Tongue (tissue), 2 donors: Measurements from ENCODE around the gene AP2A2. TPM values are rescaled to one million over a fixed set of nuclear protein-coding genes. Genes with fewer than 3 reads are reported as not detected.
"Not testable (repeated sequence)": the region's sequence is repeated elsewhere in the genome, so short reads cannot be mapped to it uniquely, and the experiment has no call there.

Source experiments
- DNase-seq: peaks from one replicate; pipeline ENCODE4 v3.0.0-alpha.2; 2015
- total RNA-seq: library from RNA; depleted of rRNA; stranded (reverse); fragments of >200 nt; gene quantifications from one replicate; pipeline ENCODE4 v1.2.3, GENCODE V29; 2014

AP2A2 gene
- total RNA-seq, 1 donor from 2014 or later: 28.6 TPM

DNA sequence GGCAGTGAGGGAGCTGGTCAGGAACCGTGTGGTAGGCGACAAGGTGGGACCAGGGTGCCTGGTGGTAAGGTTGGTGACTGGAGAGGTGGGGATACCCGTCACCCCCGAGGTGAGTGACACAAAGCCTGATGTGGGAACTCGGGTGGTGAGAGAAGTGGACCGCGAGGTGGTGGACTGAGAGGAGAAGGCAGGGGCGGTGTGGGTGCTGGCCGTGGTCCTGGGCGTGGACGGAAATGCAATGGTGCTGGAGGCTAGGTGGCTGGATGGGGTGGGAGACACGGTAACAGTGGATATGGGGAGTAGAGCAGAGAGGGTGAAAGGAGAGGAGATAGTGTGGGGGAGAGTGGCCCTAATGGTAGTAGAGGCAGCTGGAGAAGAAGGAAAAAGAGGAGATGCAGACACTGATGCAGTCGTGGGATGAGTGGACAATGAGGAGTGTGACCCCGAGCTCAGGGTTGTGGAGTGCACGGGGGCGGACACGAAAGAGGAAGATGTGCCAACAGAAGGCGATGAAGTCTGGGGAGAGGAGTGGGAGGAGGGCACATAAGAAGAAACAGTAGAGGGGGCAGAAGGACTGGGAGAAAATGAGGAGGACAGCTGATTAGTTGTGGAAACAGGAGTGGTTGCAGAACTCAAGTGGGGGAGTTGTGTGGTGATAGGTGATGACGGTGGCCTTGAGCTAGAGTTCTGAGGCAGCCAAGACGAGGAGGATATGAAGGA, 90.3 kb downstream of the AP2A2 start:
- DNase-seq: no peak

DNA sequence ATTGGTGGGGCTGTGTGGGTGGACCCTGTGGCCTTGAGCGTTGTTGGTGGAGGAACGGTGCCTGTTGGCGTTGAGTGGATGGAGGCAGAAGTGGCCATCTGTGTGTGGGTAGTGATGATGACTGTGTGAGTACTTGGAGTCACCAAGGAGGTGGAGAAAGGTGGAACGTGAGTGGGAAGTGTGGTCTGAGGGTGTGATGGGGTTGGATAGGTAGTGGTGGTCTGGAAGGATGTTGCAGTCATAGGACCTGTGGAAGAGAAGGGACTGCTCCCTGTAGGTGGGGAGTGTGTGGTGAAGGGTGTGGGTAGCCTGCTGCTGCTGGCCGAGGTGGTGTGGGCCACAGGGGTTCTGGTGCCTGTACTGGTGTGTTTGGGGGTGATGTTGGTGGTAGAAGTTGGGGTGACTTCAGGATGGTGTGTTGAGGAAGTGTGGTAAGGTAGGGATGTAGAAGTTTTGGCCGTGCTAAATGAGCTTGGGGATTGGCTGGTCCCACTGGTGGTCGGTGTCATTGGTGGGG, 91.0 kb downstream of the AP2A2 start:
- not testable (repeated sequence) for DNase-seq

DNA sequence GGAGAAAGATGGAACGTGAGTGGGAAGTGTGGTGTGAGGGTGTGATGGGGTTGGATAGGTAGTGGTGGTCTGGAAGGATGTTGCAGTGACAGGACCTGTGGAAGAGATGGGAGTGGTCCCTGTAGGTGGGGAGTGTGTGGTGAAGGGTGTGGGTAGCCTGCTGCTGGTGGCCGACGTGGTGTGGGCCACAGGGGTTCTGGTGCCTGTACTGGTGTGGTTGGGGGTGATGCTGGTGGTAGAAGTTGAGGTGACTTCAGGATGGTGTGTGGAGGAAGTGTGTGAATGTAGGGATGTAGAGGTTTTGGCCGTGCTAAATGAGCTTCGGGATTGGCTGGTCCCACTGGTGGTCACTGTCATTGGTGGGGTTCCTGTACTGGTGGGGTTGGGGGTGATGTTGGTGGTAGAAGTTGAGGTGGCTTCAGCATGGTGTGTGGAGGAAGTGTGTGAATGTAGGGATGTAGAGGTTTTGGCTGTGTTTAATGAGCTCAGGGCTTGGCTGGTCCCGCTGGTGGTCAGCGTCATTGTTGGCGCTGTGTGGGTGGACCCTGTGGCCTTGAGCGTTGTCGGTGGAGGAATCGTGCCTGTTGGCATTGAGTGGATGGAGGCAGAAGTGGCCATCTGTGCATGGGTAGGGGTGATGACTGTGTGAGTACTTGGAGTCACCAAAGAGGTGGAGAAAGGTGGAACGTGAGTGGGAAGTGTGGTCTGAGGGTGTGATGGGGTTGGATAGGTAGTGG, 91.8 kb downstream of the AP2A2 start:
- DNase-seq: no peak

DNA sequence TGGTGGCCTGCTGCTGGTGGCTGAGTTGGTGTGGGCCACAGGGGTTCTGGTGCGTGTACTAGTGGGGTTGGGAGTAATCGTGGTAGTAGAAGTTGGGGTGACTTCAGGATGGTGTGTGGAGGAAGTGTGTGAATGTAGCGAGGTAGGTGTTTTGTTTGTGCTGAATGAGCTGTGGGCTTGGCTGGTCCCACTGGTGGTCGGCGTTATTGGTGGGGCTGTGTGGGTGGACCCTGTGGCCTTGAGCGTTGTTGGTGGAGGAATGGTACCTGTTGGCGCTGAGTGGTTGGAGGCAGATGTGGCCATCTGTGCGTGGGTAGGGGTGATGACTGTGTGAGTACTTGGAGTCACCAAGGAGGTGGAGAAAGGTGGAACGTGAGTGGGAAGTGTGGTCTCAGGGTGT, 92.4 kb downstream of the AP2A2 start:
- DNase-seq: no peak

DNA sequence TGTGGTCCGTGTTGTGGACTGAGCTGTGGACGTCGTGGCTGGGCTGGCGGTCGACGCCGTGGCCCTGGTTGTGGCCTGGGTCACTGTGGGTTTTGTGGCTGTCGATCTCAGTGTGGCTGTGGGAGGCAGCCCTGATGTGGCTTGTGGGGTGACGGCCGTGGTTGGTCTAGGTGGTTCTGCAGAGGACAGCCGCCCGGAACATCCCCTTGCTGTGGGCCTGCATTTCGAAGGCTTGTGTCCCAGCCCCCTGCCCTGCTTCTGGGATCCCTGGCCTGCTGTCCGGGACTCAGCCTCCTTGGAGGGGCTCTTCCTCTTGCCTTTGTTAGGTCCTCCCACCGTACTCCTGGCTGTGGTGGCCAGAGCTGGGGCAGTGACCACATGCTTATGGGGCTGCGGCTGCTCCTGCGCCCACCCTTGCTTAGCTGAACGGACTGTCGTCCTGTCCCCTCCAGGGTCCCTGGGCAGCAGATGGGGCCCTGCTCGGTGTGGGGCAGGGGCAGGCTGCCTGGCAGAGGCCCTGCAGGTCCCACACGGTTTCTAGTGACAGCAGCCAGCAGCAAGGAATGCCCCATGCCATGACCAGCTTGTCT, 93.7 kb downstream of the AP2A2 start:
- no peak for DNase-seq

DNA sequence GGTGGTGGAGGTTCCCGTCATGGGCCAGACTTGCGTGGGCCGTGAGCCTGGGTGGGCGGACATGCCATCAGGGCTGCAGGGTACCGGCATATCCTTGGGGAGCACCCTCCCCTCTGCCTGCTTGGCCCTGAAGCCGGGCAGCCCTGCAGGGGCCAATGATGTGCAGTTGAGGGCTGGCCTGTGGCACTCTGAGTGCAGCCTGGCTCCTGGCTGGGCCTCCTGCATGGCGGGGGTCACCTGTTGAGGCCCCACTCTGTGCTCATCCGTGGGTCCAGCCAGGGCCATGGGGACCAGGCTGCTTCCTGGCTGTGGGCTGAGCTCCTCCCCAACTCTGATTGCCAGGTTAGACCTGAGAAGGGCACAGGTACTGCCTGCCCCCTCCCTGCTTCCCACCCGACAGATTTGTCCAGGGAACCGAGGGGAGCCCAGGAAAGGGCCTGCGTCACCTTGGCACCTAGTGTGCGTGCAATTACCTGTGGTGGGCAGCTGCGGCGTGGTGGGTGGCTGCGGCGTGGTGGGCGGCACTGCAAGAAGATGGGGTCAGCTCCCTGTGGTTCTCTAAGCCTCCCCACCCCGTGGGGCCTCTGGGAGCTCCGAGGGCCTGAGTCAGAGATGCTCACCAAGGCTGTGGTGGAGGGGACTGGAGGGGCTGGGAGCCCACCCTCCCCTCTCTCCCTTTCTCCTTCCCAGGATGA, 94.7 kb downstream of the AP2A2 start:
- DNase-seq: no peak

DNA sequence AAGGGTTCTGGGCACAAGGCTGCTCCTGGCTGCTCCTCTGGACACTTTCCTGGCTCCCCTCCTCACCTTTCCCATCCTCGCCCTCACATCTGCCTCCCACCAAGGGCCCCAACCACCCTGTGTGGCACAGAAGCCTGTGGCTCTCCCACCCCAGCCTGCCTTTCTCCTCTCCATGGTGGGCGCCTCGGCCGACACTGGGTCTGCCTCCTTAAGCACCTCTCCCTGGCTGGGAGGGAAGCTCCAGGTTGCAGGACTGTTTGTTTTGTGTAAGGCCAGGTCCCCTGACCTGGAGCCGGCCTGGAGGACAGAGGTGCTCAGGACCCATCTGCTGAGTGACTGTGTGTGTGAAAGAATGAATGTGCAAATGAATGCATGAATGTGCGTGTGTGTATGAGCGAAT, 96.7 kb downstream of the AP2A2 start:
- no peak for DNase-seq

DNA sequence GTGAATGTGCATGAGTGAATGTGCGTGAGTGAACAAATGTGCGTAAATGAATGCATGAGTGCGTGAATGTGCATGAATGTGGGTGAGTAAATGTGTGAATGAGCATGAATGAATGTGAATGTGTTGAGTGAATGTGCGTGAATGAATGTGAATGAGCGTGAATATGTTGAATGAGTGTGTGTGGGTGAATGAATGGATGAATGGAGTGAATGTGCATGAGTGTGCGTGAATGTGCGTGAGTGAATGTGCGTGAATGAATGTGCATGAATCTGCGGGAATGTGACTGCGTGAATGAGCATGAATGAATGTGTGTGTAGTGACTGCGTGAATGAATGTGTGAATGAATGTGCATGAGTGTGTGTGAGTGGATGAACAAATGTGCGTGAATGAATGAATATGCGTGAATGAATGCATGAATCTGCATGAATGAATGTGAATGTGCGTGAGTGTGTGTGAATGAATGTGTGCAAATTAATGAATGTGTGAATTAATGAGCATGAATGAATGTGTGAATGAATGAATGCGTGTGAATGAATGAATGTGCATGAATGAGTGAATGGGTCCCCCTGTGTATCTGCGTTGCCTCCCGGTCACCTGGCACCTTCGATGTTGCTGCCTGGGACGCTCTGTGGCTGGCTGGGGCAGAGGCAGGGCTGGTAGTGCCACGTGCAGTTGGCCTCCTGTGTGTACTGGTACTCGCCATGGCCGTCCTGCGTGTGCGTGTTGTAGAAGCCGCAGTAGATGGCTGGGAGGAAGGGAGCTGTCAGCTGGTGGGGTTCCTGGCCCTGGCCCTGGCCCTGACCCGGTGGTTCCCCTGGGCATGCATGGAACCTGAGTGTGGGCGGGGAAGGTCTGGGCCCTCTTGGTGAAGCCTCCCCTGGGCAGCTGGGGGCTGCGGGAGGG, 97.5 kb downstream of the AP2A2 start:
- DNase-seq: no peak

DNA sequence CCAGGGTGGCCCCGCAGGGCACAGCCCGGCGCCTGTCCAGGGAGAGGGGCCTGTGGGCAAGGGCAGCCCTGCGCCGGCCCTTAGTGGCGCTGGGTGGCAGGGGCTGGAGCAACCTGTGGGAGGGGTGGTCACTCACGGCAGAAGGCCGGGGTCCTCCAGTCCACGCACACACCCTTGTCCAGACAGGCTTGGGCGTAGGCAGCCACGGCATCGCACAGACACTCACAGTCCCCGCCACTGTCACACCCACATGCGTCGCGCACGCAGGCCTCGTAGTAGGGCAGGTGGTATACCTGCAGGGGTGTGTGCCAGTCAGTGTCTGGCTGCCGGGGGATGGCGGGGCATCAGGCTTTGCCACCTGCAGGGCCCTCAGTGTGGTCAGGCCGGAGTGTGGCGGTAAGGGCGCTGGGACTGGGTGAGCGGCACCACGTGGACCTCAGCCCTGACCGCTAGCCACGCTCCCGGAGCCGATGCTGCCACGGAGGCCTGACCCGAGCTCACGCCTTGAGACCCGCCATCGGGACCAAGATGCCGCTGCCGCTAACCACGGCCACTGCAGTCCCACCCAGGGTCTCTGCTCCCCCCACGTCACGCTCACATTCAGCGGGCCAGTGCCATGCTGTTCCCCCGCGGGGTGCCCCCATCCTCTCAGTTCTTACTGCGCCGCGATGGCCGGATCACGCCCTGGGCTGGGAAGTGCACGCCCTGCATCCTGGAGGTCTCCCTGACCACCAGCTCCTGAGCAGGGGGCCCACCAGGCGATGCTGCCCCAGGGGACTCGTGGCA, 98.3 kb downstream of the AP2A2 start:
- no peak for DNase-seq

DNA sequence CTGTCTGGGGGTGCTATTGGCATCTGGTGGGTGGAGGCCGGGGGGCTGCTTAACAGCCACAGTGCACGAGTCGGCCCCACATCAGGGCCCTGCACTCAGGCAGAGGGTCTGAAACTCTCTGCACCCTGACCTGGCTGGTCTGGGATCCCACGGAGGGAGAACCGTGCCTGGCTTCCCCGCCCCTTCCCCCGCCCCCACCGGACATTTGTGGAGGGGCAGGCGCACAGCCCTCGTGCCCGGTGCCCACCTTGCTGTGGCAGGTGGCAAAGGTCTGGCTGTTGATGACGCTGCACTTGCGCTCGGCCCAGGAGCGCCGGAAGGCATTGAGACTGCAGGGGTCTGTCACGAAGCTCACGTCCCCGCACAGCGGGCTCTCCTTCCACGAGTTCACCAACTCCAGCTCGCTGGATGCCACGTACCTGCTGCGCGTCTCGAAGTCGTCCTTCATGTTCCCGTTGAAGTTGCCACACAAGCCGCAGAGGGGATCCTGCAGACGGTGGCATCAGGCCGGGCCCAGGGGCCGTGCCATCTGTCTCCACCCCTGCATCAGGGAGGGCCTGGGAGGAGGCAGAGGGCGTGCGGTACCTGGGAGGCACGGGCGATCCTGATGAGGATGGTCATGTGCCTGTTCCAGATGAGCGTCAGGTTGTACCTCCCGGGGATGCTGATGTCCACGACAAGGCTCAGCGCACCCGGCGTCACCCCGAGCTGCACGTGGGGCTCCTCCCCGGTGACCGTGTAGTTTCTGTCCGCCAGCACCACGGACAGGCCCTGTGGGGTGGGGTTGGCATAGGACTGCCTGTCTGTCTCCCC, 99.1 kb downstream of the AP2A2 start:
- no peak for DNase-seq

DNA sequence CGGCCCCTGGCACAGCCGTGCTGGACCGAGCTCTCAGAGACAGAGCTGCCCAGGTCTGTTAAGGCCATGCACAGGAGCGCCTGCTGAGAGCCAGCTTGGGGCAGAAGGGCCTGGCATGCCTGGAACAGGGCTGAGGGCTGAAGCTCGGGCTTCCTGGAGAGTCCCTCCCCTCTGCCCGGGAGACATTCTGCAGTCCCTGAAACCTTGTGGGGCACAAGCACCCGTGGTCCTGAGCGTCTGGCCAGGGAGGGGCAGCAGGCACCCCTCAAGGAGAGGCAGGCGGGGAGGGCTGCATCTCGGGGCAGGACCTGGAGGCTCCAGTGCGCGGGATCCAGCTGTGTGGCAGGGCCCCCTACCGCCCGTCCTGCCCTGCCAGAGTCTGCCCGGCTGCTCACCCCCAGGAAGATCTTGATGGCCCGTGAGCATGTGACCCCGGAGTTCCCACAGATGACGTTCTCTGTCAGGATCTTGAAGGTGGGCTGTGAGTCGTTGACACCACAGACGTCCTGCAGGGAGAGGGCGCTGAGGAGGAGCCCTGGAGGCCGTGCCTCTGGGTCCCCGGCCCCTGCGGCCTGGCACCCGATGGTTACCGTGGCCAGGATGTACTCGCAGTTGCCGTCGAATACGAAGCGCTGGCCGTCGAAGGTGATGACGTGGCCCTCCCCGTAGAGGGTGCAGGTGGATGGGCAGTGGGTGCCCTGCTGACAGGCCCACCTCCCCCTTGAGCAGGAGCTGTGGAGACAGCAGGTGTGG, 99.9 kb downstream of the AP2A2 start:
- no peak for DNase-seq

DNA sequence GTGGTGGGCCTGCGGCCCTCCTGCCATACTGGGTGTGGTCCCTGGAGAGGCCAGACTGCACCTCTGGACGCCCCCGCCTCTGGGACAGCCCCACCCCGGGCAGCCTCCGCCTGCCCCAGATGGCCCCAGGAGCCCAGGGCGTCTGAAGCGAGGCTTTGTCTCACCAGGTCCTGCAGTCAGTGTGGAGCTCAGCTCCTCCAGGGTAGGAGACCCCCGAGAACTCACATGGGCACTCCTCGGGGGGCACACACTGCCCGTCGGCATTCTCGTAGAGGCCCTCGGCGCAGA, 100.4 kb downstream of the AP2A2 start:
- no peak for DNase-seq

DNA sequence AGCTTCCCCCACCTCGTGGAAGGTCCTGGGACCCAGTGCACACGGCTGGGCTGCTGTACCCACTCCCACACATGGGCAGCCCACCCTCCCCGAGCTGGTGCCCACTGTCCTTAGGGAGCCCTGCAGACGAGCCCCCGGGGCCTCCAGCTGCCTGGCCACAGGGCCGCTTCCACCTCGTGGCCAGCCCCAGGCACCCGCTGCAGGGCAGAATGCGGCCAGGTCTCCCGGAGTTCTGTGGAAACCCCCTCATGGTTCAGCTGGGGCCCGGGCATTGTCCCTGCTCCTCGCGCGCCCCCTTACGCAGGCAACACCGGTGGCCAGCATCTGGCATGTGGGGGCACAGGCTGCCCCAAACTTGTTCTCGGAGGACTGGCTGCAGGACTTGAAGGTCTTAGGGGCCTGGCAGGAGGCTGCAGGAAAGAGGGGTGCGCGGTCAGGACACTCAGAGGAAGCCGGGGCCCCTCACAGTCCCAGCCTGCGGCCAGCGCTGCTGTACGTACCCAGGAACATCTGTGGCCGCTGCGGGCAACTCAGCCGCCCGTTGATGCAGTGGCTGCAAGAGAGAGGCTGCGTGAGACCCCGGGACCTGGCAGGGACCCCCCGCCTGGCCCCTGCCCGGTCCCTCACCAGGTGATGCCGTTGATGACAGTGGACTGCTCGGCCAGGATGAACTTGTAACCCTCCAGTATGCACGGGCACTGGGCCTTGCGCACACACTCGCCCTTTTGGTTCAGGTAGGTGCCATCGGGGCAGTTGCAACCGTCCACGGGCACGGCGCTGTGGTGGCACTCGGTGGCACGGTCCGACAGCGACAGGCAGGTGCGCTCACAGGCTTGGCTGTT, 101.2 kb downstream of the AP2A2 start:
- no peak for DNase-seq

DNA sequence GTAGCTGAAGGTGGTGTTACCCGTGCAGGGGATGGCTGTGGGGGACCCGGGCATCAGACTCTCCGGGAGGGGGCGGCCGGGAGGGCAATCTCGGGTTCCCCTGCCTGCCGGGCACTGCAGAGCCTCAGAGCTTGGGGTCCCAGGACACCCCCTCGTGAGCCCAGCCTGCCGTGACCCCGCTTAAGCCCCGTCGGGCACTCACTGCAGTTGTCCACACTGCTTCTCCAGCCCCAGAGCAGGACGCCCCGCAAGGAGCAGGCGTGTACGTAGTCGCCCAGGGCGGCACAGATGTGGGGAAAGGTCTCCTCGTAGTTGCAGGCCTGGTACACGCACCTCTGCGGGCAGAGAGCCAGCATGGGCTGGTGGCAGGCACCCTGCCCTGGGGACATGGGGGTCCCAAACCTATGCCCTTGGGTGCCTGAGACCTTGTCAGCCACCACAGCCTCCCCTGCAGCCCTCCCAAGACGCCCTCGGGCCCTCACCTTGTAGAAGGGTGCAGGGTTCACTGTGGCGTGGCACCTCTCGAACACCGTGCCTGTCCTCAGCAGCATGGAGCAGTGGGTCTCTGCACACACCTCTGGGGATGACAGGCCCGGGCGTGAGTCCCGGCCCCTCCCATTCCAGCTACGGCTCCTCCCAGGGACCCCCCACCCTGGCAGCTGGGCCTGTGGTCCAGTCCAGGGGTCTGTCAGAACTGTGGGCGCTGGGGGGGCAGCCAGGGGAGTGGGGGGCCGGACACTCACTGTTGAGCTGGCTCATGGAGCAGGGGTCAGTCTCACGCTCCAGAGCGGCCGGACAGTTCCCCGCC, 102.0 kb downstream of the AP2A2 start:
- DNase-seq: no peak

DNA sequence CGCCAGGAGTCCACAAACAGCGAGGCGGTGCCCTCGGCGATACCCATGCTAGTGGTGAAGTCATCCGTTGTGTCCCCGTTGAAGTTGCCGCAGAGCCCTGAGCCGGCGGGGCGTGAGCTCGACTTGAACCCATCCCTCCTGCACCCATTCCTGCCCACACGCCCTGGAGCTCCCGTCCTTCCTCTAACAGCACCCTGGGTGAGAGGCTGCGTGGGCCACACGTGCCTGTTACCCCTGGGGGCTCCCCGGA, 102.5 kb downstream of the AP2A2 start:
- DNase-seq: no peak

DNA sequence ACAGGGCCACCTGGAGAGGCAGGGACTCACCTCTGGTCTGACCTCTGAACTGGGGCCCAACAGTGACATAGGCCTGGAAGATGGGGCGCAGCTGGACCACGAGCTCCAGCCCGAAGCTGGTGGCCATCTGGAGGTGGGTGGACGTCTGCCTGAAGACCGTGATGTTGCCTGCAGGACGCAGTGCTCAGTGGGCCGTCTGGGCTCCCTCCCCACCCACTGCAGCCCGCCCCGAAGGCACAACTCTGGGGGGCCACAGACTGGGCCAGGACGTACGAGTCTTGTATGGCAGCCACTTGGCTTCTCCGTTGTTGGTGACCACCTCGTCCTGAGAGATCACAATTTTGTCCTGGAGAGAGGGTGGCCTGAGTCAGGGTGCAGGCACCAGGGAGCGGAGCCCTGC, 102.9 kb downstream of the AP2A2 start:
- DNase-seq: no peak

DNA sequence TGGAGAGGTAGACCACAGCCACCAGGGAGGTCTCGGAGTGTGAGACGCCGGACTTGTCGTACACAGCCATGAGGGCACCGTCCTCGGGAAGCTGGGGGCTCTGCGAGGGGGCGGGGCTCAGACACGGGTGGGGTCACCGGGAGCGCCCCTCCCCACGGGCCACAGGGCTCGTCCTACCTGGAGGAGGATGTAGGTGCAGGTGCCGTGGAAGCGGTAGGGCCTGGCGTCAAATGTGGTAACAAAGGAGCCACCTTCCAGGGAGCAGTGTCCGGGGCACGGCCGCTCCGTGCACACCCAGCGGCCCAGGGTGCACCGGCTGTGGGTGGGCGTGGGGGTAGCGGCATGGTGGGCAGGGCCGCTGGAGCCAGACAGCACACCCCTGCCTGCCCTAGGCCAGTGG, 103.4 kb downstream of the AP2A2 start:
- DNase-seq: no peak

DNA sequence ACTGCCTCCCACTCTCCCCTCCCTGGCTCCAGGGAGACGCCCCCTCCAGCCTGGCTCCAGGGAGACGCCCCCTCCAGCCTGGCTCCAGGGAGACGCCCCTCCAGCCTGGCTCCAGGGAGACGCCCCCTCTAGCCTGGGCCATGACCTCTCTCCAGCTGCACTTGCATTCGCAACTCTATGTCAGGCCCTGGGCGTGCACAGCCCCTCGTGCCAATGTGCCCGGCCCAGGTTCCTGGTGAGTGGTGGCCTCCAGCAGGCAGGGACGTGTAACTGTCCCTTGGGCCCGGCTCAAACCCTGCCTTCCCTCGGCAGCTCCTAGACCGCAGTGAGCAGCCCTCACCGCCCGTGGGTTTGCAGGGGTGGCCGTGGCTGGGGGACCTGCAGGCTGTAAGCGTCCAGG, 104.0 kb downstream of the AP2A2 start:
- no peak for DNase-seq
